B cell (primary cell): Measurements from ENCODE around the gene PRKCB. TPM values are rescaled to one million over a fixed set of nuclear protein-coding genes. Genes with fewer than 3 reads are reported as not detected.

Experiments used
- ATAC-seq: fragments of 200-7000 bp; cut with Tn5 transposase; one replicate; pipeline ENCODE4 v1.10.0; 2021; ENCODE audit warnings: low read depth, mild to moderate bottlenecking, moderate number of reproducible peaks, moderate library complexity
- CTCF ChIA-PET: fragments of 350-600 bp; sonication (Branson Sonifier 250); formaldehyde crosslinking; loops from one replicate; lab custom pipeline; 2021; ENCODE audit warnings: antibody characterized with exemption, inconsistent platforms; lab: Charles Lee
- POLR2A ChIA-PET: fragments of 350-600 bp; sonication (Branson Sonifier 250); formaldehyde crosslinking; loops from one replicate; lab custom pipeline; 2021; ENCODE audit warnings: antibody characterized with exemption; lab: Charles Lee
- DNase-seq: peaks from one replicate; pipeline ENCODE4 v3.0.0; 2013
- H2AFZ ChIP-seq: 2 replicates; pipeline ENCODE4 v1.6.1; 2012; ENCODE audit warnings: mild to moderate bottlenecking, low read depth, low read length; ENCODE audit not compliant: insufficient read depth, poor library complexity, severe bottlenecking
- H3K27ac ChIP-seq, 2 donors: 1 replicate in 1 of 2; 2 replicates in 1 of 2; pipeline ENCODE4 v1.5.1; 2012 to 2013; ENCODE audit warnings: low read length in 2 of 2, mild to moderate bottlenecking in 2 of 2, moderate library complexity in 1 of 2
- H3K27me3 ChIP-seq, 4 experiments: fragments of 200-600 bp in 1 of 4; sonication (generic) in 1 of 4; replicated peaks in 1 of 4; 1 replicate in 2 of 4; 2 replicates in 2 of 4; pipeline versions ENCODE4 v1.6.1 to v1.7.0; 2013 to 2016; ENCODE audit warnings: low read length in 3 of 4, mild to moderate bottlenecking in 2 of 4, mixed read lengths in 1 of 4, moderate library complexity in 1 of 4; ENCODE audit not compliant: insufficient read depth in 4 of 4, control insufficient read depth in 3 of 4; ENCODE audit errors: control extremely low read depth in 1 of 4
- H3K36me3 ChIP-seq, 2 experiments: replicated peaks in 1 of 2; 1 replicate in 1 of 2; 2 replicates in 1 of 2; pipeline versions ENCODE4 v1.6.1 to v1.7.1; 2013; ENCODE audit warnings: low read length in 1 of 2; ENCODE audit not compliant: insufficient read depth in 2 of 2, control insufficient read depth in 1 of 2; ENCODE audit errors: control extremely low read depth in 1 of 2, extremely low read depth in 1 of 2
- H3K4me1 ChIP-seq, 2 donors: fragments of 200-600 bp in 1 of 2; sonication (generic) in 1 of 2; 1 replicate in 1 of 2; 2 replicates in 1 of 2; pipeline versions ENCODE4 v1.5.1 to v1.6.1; 2013 to 2017; ENCODE audit warnings: low read length in 2 of 2; ENCODE audit not compliant: control insufficient read depth in 2 of 2, insufficient read depth in 2 of 2
- H3K4me2 ChIP-seq: replicated peaks from 2 replicates; pipeline ENCODE3; 2012; ENCODE audit warnings: mild to moderate bottlenecking, low read depth, low read length; ENCODE audit not compliant: poor library complexity, severe bottlenecking
- H3K4me3 ChIP-seq, 5 experiments: fragments of 200-600 bp in 1 of 5; sonication (generic) in 1 of 5; 1 replicate in 3 of 5; 2 replicates in 2 of 5; pipeline versions ENCODE4 v1.5.1 to v1.7.0; 2011 to 2016; ENCODE audit warnings: low read length in 4 of 5, mild to moderate bottlenecking in 4 of 5, low read depth in 2 of 5, control low read depth in 1 of 5, moderate library complexity in 1 of 5; ENCODE audit not compliant: insufficient read depth in 1 of 5; ENCODE audit errors: control extremely low read depth in 1 of 5, extremely low read depth in 1 of 5
- H3K79me2 ChIP-seq: fragments of 200-600 bp; sonication (generic); one replicate; pipeline ENCODE4 v1.6.0; 2016; ENCODE audit warnings: low read length; ENCODE audit not compliant: control insufficient read depth, insufficient read depth
- H3K9ac ChIP-seq: fragments of 200-600 bp; sonication (generic); 2 replicates; pipeline ENCODE4 v1.6.1; 2017; ENCODE audit warnings: mild to moderate bottlenecking, low read length, moderate library complexity
- H3K9me3 ChIP-seq, 3 donors: one replicate each; pipeline versions ENCODE4 v1.6.1 to v1.7.1; 2013; ENCODE audit warnings: low read length in 2 of 3; ENCODE audit not compliant: control insufficient read depth in 2 of 3, insufficient read depth in 1 of 3; ENCODE audit errors: control extremely low read depth in 1 of 3
- H4K20me1 ChIP-seq: 2 replicates; pipeline ENCODE4 v1.6.0; 2012; ENCODE audit warnings: mild to moderate bottlenecking, low read length; ENCODE audit not compliant: insufficient read depth, control insufficient read depth, poor library complexity, severe bottlenecking
- H3K27ac Mint-ChIP-seq: one replicate; pipeline ENCODE4 v1.8.0; 2021; ENCODE audit warnings: mixed read lengths
- H3K27me3 Mint-ChIP-seq: one replicate; pipeline ENCODE4 v1.8.0; 2021; ENCODE audit warnings: mixed read lengths
- H3K4me1 Mint-ChIP-seq: one replicate; pipeline ENCODE4 v1.8.0; 2021; ENCODE audit warnings: mixed read lengths
- H3K4me3 Mint-ChIP-seq: one replicate; pipeline ENCODE4 v1.8.0; 2021; ENCODE audit warnings: mixed read lengths
- H3K9me3 Mint-ChIP-seq: one replicate; pipeline ENCODE4 v1.8.0; 2022; ENCODE audit warnings: mixed read lengths; ENCODE audit not compliant: insufficient read depth
- EZH2 ChIP-seq: IDR thresholded peaks from 2 replicates; pipeline ENCODE4 v1.6.1; 2012; ENCODE audit warnings: borderline replicate concordance, low read depth, mild to moderate bottlenecking, moderate library complexity, low read length; ENCODE audit not compliant: insufficient read depth, poor library complexity, severe bottlenecking
- WGBS: methylation state at CpG from one replicate; pipeline ENCODE4 v1.1.5; 2013; ENCODE audit warnings: missing lambda C conversion rate; ENCODE audit not compliant: insufficient coverage; 5-methylcytosine and 5-hydroxymethylcytosine counted together
- intact Hi-C: fragments of 100-400 bp; cut with micrococcal nuclease; formaldehyde crosslinking; loops from one replicate; pipeline ENCODE4 v1.10.0; 2022
- polyA plus RNA-seq: library from polyadenylated mRNA; depleted of rRNA; stranded (reverse); fragments of >200 nt; gene quantifications from 2 replicates; pipeline ENCODE4 v1.2.3, GENCODE V29; 2012
- total RNA-seq, 2 donors: library from RNA; stranded (reverse); fragments of 120-200 nt in 1 of 2; gene quantifications; 1 replicate in 1 of 2; 2 replicates in 1 of 2; pipeline versions ENCODE4 v1.2.3 to v1.2.4, GENCODE V29; 2013 to 2022
- TF ChIP-seq, protein P1 (sequence below): fragments of 200-600 bp; IDR thresholded peaks from one replicate; pipeline ENCODE4 v1.8.0; 2022; ENCODE audit warnings: antibody characterized with exemption, mild to moderate bottlenecking

PRKCB gene
- total and polyA plus RNA-seq, 2 donors (not counting 1 experiment from before 2014, with no cell fraction given): 106 to 373 TPM

GRCh38 chr16:24070851-24071250, 235.1 kb downstream of the PRKCB start:
- DNase-seq: peak; percentile 74
- H3K4me3 ChIP-seq: no peak overlapping the region
- Mint-ChIP-seq H3K27ac (peak overlapping the region; percentile 94), H3K4me3 (peak overlapping the region; percentile 58), H3K9me3 (no peaks in the 10 kb centered on the region), H3K4me1 (peaks cover 51% of the 10 kb centered on the region), H3K27me3 (no peaks in the 10 kb centered on the region)
- H3K9me3 ChIP-seq: no peaks in the 10 kb centered on the region
- H3K79me2 ChIP-seq: peaks cover 58% of the 10 kb centered on the region
- TF ChIP-seq, protein P1, sequence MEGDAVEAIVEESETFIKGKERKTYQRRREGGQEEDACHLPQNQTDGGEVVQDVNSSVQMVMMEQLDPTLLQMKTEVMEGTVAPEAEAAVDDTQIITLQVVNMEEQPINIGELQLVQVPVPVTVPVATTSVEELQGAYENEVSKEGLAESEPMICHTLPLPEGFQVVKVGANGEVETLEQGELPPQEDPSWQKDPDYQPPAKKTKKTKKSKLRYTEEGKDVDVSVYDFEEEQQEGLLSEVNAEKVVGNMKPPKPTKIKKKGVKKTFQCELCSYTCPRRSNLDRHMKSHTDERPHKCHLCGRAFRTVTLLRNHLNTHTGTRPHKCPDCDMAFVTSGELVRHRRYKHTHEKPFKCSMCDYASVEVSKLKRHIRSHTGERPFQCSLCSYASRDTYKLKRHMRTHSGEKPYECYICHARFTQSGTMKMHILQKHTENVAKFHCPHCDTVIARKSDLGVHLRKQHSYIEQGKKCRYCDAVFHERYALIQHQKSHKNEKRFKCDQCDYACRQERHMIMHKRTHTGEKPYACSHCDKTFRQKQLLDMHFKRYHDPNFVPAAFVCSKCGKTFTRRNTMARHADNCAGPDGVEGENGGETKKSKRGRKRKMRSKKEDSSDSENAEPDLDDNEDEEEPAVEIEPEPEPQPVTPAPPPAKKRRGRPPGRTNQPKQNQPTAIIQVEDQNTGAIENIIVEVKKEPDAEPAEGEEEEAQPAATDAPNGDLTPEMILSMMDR: peak; percentile 75
- TF ChIP-seq EZH2: no peak
- no peak overlapping the region for H3K9ac ChIP-seq
- WGBS: no CpG with 5 or more reads among the region's 1 CpG
- ChIA-PET CTCF (interaction anchor here (0.6 to 8.1 kb wide), 49 partner anchors 9 to 566 kb away, joined by 3 to 117 read pairs (median 5); partner anchors contain the start of gene CACNG3), POLR2A (interaction anchor here (0.6 kb wide), 3 partner anchors 10 to 116 kb away, joined by 3 read pairs; no protein-coding TSS in a partner anchor)
- H3K27ac ChIP-seq: peak overlapping the region; percentile 59 to 89
- no peak overlapping the region for H3K4me2 ChIP-seq
- intact Hi-C loops: loop anchor here (10.0 kb wide), 1 partner anchor 54 kb away; no protein-coding TSS in a partner anchor
- H3K4me1 ChIP-seq: peaks cover 49 to 56% of the 10 kb centered on the region in 2 donors
- H2AFZ ChIP-seq: no peak overlapping the region
- peak; percentile 67 for ATAC-seq
- peaks cover 16% of the 10 kb centered on the region for H4K20me1 ChIP-seq
- no peaks in the 10 kb centered on the region for H3K27me3 ChIP-seq
- peaks cover 6 to 32% of the 10 kb centered on the region in 2 experiments for H3K36me3 ChIP-seq

- WGBS: 100% methylated on average over 2 of the region's 8 CpGs
- Mint-ChIP-seq H3K27me3 (no peaks in the 10 kb centered on the region), H3K27ac (peak overlapping the region; percentile 99), H3K4me3 (peak overlapping the region; percentile 35), H3K9me3 (no peaks in the 10 kb centered on the region), H3K4me1 (peaks cover 61% of the 10 kb centered on the region)
- TF ChIP-seq, protein P1: no peak
- no peak for TF ChIP-seq EZH2
- Histone ChIP-seq H3K4me3 (no peak overlapping the region), H3K9ac (no peak overlapping the region), H3K4me2 (peak overlapping the region; percentile 66), H2AFZ (no peak overlapping the region), H3K27me3 (no peaks in the 10 kb centered on the region), H4K20me1 (peaks cover 26% of the 10 kb centered on the region), H3K9me3 (no peaks in the 10 kb centered on the region), H3K27ac (peak overlapping the region; percentile 83 to 89), H3K4me1 (peaks cover 57 to 66% of the 10 kb centered on the region in 2 donors), H3K79me2 (peaks cover 63% of the 10 kb centered on the region), H3K36me3 (peaks cover 3 to 34% of the 10 kb centered on the region in 2 experiments)
- DNase-seq: peak; percentile 18
- ChIA-PET POLR2A (interaction anchor here (0.6 to 1.2 kb wide), 4 partner anchors 25 to 399 kb away, joined by 3 to 4 read pairs (median 4); no protein-coding TSS in a partner anchor), CTCF (interaction anchor here (0.6 to 8.1 kb wide), 33 partner anchors 11 to 567 kb away, joined by 3 to 117 read pairs (median 5); partner anchors contain the start of gene CACNG3)
- no peak for ATAC-seq
- intact Hi-C loops: loop anchor here (10.0 kb wide), 1 partner anchor 53 kb away; no protein-coding TSS in a partner anchor
These were observed 236.0 kb downstream of the PRKCB start for GRCh38 chr16:24071666-24072360.
